HS-27A (cell line): ENCODE measurements around the gene HOXD11.

Source experiments
- DNase-seq: peaks from one replicate; pipeline ENCODE4 v3.0.0-alpha.2; 2012; ENCODE audit warnings: low read depth, missing footprints

The HOXD11 gene

DNA sequence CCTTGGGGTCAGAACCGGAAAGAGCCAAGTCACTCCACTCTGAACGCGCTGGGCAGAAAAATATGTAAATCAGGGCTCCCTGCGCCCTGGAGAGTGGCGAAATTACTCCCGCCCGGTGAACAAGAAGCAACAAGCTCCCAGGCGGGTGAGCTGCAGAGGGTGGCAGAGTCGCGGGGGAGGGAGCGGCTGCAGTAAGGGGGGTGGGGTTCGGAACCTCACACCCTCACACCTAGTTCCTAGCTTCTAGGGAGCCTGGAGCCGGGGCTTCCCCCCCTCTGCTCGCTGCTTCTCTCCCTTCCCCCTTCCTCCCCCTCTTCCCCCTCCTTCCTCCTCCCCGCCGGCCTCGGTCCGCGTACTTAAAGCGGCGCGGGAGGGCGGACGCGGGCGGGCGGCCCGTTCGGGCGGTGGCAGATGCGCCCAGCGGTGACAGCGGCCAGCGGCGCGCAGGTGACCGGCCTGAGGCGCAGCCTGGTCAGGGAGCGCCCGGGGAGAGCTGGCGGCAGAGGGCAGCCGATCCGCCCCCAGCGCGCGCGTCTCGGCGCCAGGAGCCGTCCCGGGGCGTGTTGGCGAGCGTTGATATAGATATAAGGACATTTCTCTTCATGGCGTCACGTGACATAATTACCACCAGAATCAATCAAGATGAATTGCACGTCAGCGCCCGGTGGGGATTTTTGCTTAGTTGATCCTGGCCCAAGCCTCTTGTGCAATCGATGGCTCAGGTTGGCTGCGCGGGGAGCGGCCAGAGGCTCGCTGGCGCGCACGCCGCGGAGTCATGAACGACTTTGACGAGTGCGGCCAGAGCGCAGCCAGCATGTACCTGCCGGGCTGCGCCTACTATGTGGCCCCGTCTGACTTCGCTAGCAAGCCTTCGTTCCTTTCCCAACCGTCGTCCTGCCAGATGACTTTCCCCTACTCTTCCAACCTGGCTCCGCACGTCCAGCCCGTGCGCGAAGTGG is at the start of gene HOXD11:
Gene HOXD11 (plus strand): TSS at position 700 of the 959 bp plus-strand sequence. CDS start 76 bp downstream, at position 776.
- no peak for DNase-seq

DNA sequence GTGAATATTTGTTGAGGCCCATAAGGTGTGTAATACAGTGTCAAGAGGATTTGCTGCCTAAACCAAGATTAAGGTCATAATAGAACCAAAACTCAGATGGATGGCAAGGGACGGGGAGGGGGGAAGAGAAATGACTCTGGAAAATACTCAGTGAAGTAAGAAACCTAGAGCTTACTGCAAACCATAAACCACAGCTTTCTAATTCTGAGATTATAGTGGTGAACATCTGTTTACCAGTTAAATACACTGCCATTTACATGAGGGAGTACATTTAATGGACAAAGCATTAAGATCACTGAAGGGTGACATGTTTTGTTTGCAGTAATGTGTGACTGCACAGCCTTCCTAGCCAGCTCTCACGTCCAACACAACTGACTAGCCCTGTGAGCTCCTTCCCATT is 43.1 kb upstream of the HOXD11 start:
- DNase-seq = no peak

DNA sequence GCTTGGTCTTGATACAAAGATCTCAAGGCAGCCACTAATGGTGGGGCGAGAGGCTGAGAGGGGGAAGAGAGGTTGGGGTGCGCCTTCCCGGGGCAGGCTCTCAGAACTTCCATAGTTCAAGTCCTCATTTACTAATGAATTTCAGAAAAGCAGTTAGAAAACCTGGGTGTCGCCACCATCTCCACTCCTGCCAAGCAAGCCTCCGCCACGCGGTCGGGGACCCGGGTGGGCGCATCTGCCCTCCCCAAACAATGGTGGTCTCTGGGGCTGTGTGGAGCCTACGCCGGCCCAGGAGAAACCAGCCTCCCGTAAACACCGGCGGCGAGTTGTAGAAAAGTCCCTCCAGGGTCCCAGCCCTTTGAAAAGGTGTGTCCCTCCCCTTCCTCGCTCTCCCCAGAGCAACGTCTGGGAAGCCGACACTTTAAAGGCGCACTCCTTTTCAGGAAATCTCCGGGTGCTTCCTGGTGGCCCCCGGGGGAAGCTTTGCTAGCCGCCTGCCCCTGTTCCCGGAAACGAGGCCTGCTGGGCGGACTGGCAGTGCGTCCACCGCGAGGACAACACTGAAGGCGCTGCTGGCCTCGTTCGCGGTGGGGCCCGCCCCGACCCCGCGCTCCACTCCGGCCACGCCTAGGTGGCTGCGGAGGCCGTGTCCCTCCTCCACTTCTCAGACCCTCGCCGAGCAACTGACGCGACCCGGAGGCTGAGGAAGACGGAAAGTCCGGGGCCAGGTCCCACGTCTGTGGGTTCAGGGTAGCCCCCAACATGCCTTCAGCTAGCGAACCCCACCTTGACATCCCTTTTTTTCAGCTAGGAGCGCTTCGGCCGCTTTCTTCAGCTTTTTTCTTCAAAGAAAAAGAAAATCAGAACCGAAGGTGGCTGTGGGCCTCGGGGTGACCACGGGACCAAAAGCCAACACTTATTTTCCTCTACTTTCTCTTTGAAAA is 40.2 kb upstream of the HOXD11 start:
- no peak for DNase-seq

DNA sequence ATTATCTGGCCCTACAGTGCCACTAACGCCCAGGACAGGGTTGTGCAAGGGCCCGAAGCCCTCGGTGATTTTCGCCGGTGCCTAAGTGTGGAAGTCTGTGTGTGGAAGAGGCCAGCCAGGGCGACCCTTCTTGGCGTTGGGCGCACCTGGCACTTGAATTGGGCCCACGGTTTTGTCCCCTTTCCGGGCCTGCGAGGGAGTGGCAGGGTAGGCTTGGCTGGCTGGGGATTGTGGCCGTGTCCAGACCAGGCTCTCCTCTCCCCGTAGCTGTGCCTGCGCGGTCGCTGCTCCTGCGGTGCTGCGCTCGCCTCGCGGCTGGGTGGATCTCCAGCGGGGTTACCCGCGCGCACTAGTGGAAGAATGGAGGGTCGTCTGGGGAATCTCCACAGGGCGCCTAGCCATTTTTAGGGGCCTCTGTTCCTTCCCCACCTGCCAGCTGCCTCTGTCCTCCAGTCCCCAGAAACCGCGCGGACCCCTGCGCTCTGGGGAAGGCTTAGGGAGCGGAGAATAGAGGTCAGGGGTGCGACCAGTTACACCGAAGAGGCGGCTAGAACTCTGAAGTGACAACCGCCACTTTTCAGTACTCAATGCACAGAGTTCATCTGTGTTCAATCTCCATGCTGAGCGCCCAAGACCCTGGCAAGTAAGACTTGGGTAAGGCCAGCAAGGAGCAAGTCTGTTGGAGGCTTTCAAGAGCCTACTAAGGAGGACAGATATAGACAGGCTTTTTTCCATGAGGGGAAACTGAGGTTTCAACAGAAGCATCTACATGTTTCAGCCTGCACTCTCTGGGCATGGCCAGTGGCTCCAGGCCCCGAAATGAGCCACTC is 39.3 kb upstream of the HOXD11 start:
- DNase-seq = no peak

DNA sequence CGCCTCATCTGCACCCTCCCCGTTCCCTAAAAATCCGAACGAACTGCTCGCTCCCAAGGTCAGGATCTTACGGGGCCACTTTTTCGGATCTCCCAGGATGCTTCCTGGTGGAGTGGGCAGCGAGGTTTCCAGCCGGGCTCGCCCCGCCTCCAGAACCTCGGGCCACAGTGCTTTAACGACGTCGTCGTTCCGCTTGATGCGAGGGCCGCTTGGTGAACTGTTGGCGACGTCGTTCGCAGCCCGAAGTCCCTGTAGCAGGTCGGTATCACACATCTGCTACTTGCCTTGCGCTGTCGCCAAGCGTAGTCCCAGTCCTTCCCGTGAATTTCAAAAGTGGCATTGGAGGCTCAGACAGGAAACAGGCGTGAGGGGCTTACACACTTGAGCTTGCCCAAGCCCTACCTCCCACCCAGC is 38.7 kb upstream of the HOXD11 start:
- no peak for DNase-seq

DNA sequence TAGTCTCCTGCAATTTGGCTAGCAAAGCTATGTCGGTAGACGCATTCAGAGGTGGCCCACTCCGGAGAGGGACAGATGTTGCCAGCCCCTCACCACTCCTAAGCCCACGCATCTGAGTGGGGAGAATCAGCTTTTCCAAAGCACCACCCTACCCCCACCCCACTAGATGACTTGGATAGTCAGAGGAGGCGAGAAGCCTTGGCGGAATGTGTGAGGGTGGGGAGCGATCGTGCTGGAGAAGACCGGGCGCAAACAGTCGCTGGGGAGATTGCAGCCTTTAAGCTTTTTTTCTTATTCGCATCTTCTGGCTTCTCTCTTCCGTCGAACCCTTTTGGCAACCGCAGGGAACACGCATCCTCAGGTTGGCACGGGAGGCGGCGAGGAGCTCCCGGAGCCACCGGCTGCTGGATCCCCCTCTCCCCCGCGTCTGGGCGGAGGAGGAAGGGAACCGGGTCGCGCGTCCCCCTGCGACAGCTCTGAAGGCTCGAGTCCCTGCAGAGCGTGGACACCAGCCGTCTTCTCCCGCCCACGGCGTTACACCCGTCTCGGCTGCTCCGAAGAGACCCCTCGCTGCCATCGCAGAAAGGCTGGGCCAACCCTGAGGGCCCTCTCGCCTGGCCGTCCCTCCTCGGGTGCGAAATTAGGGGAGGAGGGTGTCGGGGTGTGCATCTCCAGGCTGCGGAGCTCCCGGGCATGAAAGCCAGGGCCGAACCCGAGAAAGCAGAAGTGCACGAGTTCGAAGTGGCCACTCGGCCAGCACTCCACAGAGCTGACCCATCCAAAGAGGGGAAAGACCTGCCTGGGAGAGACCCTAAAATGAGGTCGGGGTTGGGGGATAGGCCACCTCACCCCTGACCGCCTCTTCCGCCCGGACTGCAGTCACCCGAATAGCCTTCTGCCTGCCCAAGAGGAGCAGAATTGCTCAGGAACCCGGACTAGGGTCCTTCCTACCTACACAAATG is 35.5 kb upstream of the HOXD11 start:
- DNase-seq = no peak

DNA sequence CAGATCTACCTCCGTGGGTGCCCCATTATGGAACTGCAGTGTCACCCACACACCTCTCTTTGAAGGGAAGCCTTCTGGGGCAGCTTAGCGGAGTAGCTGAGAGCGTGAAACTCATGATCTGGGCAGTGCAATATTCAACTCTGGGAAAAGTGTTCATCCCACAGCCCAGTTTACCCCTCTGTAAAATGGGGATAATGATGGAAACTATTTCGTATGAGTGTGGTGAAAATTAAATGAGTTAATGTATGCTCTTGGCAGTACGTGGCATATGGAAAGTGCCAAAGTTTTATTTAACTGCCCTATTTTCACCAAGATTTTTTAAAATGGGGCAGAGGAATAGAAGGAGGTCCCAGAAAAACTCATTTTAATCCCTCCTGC is 34.8 kb upstream of the HOXD11 start:
- DNase-seq = no peak

DNA sequence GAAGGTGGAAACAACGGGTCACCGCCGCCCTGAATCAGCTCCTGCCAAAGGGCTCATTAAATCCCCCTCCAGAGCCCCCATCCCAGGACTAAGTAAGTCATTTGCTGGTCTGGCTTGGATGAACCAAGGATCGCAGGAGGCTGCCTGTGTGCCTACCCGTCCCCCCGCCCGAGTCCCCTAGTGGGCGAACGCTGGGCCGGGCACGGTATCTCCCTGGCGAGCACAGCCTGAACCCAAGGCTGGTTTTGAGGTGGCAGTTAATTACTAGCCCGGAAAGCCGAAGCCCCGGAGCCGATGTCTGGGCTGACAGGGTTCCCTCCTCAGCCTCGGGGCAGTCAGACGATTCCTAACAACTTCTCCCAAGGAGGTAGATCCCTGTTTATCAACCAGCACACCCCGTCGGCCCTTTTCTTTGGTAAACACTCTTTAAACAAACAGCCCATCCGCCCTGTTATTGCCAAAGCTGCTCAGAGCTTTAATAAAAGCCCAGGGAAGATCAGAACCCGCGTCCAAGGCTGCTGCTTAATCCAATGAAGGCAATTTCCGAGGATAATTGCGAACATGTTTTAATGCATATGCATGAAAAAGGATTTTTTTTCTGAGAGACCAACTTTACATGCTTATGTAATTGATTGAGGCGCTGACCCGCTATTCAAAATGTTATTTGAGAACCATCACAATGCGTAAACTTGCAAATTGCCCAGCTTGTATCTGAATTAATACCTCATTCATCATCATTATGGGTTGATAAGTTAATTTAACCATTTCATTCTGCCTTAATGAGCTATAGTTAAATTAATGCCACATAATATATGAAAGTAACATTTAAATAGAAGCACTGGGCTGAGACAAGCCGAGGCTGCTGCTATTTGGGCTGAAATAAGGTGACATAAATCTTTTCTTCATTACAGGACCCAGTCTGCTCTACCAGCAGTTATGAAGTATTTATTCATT is 33.9 kb upstream of the HOXD11 start:
- DNase-seq = no peak

DNA sequence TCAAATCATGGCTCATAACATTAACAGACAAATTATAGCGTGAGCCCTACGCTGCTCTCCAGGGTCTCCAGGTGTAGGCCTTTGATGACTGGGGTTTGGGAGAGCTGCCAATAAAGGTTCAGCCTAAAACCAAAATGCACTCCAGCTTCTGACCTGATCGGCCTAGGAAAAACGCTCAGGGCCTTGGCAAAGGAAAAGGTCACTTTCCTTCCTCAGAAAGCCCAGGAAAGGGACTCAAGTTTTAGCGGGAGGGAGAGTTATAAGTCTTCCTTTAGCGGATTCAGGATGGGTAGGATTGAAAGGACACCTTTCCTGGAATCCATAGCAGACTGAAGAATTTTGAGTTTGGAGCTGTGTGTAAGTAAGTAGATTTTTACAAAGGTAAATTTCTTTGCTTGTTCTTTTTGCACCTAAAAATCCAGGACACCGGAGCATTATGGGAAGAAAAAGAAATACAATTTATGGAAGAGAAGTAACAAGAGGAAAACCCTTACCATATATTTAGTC is 32.1 kb upstream of the HOXD11 start:
- DNase-seq = no peak

DNA sequence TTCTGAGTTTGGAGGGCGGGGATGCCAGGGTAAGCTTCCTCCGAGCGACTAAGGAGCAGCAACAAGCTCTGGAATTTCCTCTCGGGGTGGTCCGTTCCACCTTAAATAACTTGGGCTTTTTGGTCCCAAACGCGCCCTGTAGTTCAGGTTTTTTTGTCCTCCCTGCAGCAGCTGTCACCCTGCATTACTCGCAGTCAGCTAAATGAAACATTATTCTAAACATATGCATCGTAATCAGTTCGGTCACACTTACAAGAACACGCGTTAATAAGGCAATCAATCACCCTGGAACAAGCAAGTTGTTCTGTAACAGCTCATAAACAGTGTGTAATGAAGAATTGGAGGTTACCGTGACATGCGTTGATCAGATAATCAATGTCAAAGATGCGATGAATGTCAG is 31.6 kb upstream of the HOXD11 start:
- DNase-seq = no peak

DNA sequence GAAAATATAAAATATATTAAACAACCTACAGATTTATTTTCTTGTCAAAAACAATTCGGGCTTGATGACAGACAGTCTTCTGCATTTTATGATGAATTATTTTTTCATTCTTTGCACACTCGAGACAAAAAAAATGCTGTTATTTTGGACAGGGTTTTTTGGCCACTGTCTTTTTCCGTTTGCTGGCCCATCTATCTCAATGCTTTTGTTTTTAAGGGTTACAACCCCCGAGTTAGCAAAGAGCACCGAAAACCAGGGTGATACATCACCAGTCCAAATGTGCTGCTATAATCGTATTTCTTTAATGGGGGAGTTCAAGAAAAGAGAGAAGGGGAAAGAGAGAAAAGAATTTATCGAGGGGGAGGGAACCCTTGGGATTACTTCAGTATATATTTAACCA is 31.0 kb upstream of the HOXD11 start:
- DNase-seq = no peak

DNA sequence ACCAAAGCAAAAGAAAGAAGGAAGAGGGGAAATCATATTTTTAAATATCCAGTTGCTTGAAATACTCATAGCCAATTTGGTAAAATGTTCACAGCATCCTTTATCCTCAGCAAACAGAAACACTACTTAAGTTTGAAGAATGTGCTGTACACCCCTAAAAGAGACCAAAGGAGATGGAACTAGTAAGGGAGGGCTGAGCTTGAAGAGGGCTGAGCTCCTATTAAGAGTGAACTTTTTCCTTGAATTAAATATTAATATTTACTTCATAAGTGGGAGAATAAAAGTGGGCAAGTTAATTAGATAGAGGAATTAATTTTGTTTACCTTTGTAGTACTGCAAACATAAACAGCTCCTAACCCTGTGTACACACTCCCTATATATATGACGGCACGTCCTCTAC is 30.3 kb upstream of the HOXD11 start:
- DNase-seq = no peak

DNA sequence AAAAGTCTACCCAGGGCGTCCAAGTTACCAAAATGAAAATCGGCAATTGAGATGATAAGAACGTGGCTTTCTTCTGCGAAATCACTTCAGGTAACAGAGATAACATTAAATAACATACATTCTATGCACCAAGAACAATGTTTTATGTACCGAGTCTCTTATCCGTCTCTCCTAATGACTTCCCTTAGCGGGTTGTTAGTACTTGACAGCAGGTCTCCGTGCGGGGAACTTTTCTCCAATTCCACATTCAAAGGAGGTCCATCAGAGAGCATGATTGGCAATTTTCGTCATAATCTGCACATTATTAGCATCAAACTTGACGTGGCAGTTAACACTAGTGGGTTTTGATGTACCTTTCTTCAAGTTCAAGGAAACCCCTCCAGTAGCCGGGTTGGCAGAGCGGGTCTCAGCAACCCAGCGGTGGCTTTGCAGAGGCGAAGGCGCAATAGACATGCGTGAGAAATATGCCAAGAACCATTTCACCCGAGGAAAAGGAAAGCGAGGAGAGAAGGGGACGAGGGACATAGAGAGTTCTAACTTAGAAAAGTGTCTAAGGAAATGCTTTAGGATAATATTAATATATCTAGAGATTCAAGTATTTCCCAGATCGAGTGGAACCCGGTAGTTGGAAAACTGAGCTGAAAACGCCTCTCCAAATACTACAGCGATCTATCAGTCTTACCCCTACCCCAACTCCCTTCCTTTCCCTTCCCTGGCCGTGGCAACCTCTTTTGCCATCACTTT is 28.4 kb upstream of the HOXD11 start:
- no peak for DNase-seq

DNA sequence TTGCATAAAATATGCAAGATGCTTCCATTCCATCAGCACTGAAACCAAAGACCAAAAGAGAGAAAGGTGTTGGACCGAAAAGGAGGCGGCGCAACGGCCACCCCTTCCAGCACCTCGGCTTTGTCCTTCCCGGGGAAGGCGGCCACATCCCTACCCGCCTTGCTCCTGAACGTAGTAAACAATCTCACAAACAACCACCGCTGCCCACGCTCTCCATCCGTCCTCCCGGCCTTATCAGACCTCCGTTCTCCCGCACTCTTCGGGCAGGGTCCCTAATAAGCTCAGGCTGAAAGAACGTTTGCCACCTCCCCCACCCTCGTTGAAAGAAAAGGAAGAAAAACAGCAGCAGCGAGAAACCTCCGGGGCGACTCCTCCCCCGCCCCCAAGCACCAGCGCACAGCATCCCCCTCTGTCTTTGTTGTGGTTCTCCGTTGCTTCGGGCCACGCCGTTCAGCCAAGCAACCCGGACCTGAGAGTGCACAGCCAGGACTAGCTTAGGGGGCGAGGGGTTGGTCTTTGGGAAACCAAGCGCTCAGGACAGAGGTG is 27.7 kb upstream of the HOXD11 start:
- DNase-seq = no peak

DNA sequence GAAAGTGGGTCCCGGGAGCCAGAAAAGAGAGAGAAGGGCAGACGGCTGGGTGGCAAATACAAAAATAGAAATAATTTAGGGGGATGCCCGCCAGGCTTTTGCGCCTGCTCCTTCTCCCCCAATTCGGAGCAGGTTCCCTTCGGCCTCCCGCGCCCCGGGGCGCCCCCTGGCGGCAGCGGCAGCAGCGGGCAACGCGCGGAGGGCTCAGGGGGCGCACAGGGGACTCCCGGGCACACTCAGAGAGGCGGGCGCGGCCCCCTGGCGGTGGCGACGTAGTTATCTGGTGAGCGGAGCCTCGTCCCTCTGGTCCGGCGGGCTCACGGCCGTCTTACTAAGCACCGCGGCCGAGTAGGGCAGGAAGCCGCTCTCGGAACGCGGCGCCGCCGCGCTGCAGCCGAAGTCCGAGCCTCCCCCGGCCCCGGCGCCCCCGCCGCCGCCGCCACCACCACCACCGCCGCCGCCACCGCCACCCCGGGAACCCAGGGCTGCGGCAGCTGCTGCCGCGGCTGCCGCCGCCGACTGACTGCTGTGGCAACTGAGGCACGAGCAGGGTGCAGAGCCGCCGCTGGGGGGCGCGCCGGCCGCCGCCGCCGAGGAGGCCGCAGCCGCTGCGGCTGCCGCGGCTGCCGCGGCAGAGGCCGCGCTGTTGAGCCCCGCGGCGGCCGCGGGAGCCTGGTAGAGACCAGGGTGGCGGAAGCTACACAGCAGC is 27.1 kb upstream of the HOXD11 start:
- DNase-seq = no peak

DNA sequence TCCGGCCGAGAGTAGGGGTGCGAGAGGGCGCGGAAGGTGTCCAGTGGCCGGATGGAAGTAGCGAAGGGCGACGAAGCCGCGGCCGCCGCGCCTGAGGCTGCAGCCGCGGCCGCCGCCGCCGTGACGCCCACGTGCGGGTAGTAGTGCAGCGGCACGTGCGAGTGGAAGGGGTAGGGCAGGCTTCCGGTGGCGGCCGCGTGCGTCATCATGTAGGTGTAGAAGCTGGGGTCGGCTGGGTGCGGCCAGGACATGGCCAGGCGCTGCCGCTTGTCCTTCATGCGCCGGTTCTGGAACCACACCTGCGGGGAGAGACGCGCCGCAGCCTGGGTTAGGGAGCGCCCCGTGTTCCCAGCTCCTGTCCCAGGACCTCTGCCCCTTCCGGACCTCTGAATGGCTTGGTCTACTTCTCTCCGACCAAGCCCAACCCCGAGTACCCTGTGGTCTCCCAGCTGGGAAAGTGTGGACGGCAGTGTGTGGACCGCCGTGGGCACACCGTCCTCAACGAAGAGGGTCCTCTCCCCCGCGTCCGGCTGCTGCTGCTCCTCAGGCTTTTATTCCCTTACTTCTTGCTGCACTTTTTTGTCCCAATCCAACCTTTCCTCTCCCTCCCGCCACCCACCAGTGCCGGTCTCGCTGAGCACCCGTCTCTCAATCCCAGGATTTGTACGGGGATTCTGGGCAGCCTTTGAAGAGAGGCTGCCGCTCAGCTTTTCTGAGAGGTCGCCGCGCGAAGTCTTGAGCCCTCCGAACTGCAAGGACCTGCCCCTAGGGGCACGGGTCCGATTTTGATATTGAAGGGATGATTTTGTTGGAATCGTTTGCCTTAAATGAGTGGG is 26.3 kb upstream of the HOXD11 start:
- no peak for DNase-seq

DNA sequence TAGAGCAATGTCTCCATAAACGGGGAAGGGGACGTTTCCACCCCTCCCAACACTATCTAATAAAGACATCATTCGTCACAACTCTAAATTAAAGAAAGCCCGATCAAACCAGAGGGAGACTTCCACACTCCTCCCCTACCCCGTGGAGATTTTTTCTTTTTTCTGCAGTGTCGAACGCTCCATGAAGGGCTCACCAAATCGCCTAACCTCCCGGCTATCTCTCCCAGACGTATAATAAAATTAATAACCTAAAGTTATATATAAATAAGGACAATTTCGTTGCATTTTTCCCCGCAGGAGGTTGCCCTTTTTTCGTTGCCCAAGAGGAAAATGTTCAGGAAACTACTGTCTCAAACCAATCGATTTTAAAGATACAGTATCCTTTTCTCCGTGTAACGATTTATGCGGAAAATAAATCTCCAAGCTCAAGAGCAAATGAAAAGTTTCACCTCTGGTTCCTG is 25.7 kb upstream of the HOXD11 start:
- DNase-seq = no peak
